Cardiac ventricle fibroblast (primary cell): Measurements from ENCODE around the gene ATG2A. TPM values are rescaled to one million over a fixed set of nuclear protein-coding genes. Genes with fewer than 3 reads are reported as not detected.

Experiments used
- total RNA-seq: library from RNA; depleted of rRNA; stranded (reverse); fragments of >200 nt; gene quantifications from 2 replicates; pipeline ENCODE4 v1.2.3, GENCODE V29; 2015

Gene ATG2A
- 22.7 and 24.6 TPM in 2 replicates for total RNA-seq

DNA sequence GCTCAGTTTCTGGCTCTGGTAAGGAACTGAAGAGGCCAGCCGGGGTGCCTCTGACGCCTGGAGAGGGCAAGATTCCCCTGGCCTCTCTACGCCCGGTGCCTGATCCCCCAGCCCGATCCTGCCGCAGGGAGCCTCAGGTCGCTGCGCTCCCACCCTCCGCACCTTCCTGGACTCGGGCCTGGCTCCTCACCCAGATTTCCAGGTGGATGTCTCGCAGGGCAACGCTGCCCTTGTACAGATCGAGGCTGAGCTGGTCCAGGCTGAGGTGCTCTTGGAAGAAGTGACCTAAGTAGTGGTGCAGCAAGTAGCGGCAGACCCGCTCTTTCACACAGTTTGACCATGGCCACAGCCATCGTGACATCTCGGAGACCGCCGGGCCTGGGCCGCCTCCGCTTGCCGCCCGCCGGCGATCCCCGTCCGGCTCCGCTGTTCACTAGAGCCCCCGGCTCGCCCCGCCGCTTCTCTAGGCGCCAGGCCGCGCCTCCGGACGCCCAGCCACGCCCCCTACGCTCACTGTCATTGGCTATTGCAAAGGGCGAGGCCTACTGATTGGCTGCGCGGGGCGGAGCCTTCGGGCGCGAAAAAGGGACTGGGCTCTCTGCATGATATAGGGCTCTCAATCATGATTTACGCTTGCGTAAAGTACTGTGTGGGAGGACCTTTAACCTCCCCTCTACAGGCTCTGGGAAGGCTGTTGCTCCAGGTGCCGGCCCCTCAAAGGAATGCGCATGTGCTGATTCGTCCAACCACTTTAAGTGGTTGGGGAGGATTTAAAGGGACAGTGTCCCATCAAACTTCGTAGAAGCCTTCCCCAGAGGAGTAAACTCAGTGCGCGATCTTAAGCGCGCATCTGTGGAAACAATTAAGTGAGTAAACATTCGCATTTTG, at the start of gene ATG2A:
ATG2A (minus strand) TSS at position 435 of the 888 bp plus-strand sequence; CDS start at position 361, 74 bp downstream.

DNA sequence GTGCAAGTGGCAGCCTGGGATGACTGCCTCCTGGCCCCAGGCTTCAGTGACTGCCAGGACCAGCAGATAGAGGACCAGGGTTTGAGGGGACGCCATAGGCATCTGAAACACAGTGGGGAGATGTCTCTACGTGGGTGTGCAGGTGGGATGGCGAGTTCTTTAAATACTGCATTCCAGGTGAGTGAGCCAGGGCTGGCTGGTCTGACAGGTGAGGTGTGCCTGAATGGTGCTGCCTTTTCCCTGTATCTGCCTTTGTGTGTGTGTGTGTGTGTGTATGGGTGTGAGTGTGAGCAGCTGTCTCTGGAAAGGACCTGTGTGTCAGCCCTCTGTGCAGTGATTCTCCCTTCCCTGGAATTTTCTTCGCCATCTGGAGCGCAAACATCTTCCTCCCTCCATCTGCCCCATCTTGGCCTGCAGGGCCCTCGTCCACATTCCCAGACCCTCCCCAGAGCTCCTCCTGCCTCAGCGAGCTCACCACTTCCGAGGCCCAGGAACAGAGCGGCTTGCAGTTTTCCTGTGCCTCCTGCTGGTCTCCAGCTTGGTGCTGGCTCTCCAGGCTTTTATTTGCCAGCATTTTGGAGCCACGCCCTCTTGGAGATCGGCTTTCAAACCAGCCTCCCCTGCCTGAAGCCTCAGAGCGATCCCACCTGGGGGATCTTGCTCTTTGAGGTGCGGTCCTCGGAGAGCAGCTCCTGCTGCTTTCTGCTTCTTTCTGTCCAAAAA, 18.5 kb upstream of the ATG2A start, which contains the start of gene GPHA2:
GPHA2 (minus strand) TSS at position 535 of the 723 bp plus-strand sequence; CDS start at position 102, 433 bp downstream.

DNA sequence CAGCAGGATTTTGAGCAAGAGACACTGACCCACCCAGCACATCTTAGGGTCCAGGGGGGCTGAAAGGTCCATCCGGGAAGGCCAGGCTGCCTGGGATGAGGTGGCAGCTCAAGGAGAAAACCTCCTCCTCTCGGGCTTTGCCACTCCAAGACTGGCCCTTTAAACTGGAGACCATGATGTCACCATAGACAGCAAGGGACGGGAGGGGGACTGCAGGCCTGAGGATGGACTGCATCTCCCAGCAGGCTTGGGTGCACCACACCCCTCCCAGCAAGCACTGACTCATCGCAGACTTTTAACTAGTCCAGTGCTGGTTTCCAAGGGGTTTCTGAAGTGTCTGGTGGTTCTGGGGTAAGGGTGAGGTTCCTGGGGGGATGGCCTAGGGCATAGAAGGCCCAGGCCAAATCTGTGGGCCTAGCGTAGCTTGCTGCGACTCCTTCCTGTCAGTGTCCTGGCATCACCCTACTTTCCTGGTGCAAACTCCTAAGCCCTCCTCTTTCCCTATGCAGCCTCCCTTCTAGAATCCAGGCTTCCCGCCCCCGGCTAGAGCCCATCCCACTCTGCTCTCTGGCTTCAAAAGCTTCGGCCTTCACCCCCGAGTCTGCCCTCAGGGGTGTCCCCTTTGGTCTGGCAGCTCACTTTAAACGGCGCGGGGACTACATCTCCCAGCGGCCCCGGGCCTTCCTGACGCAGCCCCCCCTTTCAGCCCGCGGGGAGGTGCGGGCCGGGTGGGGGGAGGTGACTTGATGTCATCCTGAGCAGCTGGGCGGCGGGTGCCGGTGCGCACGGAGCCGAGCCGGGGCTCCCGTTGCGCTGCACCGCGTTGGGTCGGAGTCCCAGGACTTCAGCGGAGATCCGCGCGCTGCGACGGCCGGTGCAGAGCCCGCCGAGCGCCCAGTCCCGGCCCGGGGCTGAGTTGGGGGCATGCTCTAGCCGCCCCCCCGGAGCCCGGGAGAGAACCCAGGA, 7.2 kb upstream of the ATG2A start, which contains the start of gene PPP2R5B:
PPP2R5B (plus strand) TSS at position 746 of the 966 bp plus-strand sequence. CDS start 1,046 bp downstream, outside the sequence.

DNA sequence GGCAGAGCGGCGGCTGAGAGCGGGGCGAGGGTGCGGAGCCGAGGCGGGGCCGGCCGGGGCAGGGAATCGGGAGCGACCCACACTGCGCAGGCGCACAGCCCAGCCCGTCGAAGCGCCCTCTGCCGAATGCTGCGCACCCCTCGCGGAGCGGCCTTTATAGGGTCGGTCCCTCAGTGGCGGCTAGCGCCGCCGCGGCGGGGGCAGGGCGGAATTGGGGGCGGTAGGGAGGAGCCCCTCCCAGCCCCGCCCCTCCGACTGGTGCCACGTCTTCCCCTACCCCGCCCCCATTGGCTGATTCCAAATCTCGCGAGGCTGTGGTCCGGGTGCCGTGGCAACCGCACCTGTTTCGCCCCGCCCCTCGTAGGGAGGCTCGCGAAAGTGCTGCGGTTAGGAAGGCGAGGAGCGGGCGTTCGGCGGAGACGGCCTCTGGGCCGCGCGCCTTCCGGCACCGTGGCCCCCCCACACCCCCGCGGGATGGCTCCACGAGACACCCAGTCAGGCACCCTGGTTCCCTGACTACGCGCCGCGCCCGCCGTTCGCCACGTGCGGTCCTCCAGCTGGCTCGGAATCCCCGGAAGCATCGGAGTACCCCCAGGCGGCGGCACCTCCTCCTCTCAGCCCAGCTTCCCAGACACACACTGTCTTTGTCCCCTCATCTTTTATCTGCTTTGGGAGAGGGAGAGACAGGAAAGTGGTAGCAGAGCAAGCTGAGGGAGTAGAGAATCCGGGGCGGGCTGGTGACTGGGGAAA, 38.3 kb downstream of the ATG2A start, which contains the start of gene EHD1:
EHD1 (minus strand) TSS at position 128 of the 750 bp plus-strand sequence. CDS start 157 bp downstream, outside the sequence.

Other genes starting within 250 kb of the ATG2A start
- gene NRXN2, start 194.0 kb downstream of the ATG2A start, total RNA-seq: 15.3 and 15.9 TPM in 2 replicates
- 0.06 and 0.44 TPM in 2 replicates for gene RASGRP2, start 173.1 kb downstream of the ATG2A start, total RNA-seq
- gene PYGM, start 157.2 kb downstream of the ATG2A start, total RNA-seq: 2.7 and 3.0 TPM in 2 replicates
- gene SF1, start 138.7 kb downstream of the ATG2A start, total RNA-seq: 156 and 167 TPM in 2 replicates
- 2.4 and 3.3 TPM in 2 replicates for gene MAP4K2, start 114.0 kb downstream of the ATG2A start, total RNA-seq
- gene MEN1, start 106.7 kb downstream of the ATG2A start, total RNA-seq: 21.8 and 22.0 TPM in 2 replicates
- gene CDC42BPG, start 72.6 kb downstream of the ATG2A start, total RNA-seq: 0.05 and 0.06 TPM in 2 replicates
- 38.2 and 40.1 TPM in 2 replicates for gene EHD1, start 38.6 kb downstream of the ATG2A start, total RNA-seq
- 13.1 and 14.1 TPM in 2 replicates for gene PPP2R5B, start 7.5 kb upstream of the ATG2A start, total RNA-seq
- not detected in 2 replicates for gene GPHA2, start 18.7 kb upstream of the ATG2A start, total RNA-seq
- gene MAJIN, start 54.9 kb upstream of the ATG2A start, total RNA-seq: not detected in 2 replicates
- not detected in 2 replicates for gene BATF2, start 79.8 kb upstream of the ATG2A start, total RNA-seq
- 128 and 130 TPM in 2 replicates for gene ARL2, start 97.0 kb upstream of the ATG2A start, total RNA-seq
- 12.8 and 12.9 TPM in 2 replicates for gene SNX15, start 110.2 kb upstream of the ATG2A start, total RNA-seq
- 12.4 and 12.6 TPM in 2 replicates for gene SAC3D1, start 124.0 kb upstream of the ATG2A start, total RNA-seq
- gene NAALADL1, start 141.3 kb upstream of the ATG2A start, total RNA-seq: 17.6 and 21.8 TPM in 2 replicates
- 1.4 and 2.6 TPM in 2 replicates for gene CDCA5, start 166.8 kb upstream of the ATG2A start, total RNA-seq
- gene ZFPL1, start 167.0 kb upstream of the ATG2A start, total RNA-seq: 24.3 and 32.6 TPM in 2 replicates
- gene VPS51, start 179.0 kb upstream of the ATG2A start, total RNA-seq: 325 and 679 TPM in 2 replicates
- gene TM7SF2, start 194.7 kb upstream of the ATG2A start, total RNA-seq: 1.2 and 4.9 TPM in 2 replicates
- gene ZNHIT2, start 200.5 kb upstream of the ATG2A start, total RNA-seq: 13.9 and 14.3 TPM in 2 replicates
- gene FAU, start 204.9 kb upstream of the ATG2A start, total RNA-seq: 755 and 823 TPM in 2 replicates
- 45.5 and 47.6 TPM in 2 replicates for gene MRPL49, start 205.1 kb upstream of the ATG2A start, total RNA-seq
- gene SYVN1, start 217.3 kb upstream of the ATG2A start, total RNA-seq: 64.9 and 65.4 TPM in 2 replicates